CD4-positive, alpha-beta T cell (primary cell): Measurements from ENCODE around the gene NCK1. TPM values are rescaled to one million over a fixed set of nuclear protein-coding genes. Genes with fewer than 3 reads are reported as not detected.

Experiments used
- ATAC-seq: fragments of 200-7000 bp; cut with Tn5 transposase; one replicate; pipeline ENCODE4 v1.10.0; 2022; ENCODE audit warnings: mild to moderate bottlenecking; ENCODE audit not compliant: poor library complexity
- CTCF ChIA-PET: fragments of 350-600 bp; sonication (Branson Sonifier 250); formaldehyde crosslinking; loops from one replicate; lab custom pipeline; 2021; ENCODE audit warnings: antibody characterized with exemption, inconsistent platforms; lab: Charles Lee
- POLR2A ChIA-PET: fragments of 350-600 bp; sonication (Branson Sonifier 250); formaldehyde crosslinking; loops from one replicate; lab custom pipeline; 2021; ENCODE audit warnings: antibody characterized with exemption, inconsistent platforms; lab: Charles Lee
- DNase-seq, 14 experiments: peaks; one replicate each; pipeline ENCODE4 v3.0.0-alpha.2; 2013 to 2020; ENCODE audit warnings: mixed read lengths in 2 of 14
- H3K27ac ChIP-seq, 2 donors: one replicate each; pipeline versions ENCODE4 v1.5.1 to v1.7.0; 2013; ENCODE audit warnings: low read length in 2 of 2, low read depth in 1 of 2, mild to moderate bottlenecking in 1 of 2
- H3K27me3 ChIP-seq, 2 experiments: 1 replicate in 1 of 2; 2 replicates in 1 of 2; pipeline versions ENCODE4 v1.6.1 to v1.7.0; 2013; ENCODE audit warnings: low read length in 2 of 2, control low read depth in 1 of 2, mild to moderate bottlenecking in 1 of 2, moderate library complexity in 1 of 2; ENCODE audit not compliant: insufficient read depth in 2 of 2, control insufficient read depth in 1 of 2
- H3K36me3 ChIP-seq: one replicate; pipeline ENCODE4 v1.6.1; 2013; ENCODE audit warnings: low read length, control low read depth; ENCODE audit not compliant: insufficient read depth
- H3K4me1 ChIP-seq: one replicate; pipeline ENCODE4 v1.6.1; 2013; ENCODE audit warnings: low read length, control low read depth; ENCODE audit not compliant: insufficient read depth
- H3K4me3 ChIP-seq: one replicate; pipeline ENCODE4 v1.5.1; 2013; ENCODE audit warnings: mild to moderate bottlenecking, low read length, moderate library complexity
- H3K9me3 ChIP-seq, 2 experiments: 1 replicate in 1 of 2; 2 replicates in 1 of 2; pipeline versions ENCODE4 v1.6.1 to v1.7.0; 2013; ENCODE audit warnings: low read length in 2 of 2, mild to moderate bottlenecking in 2 of 2, control low read depth in 1 of 2, moderate library complexity in 1 of 2; ENCODE audit not compliant: control insufficient read depth in 1 of 2, insufficient read depth in 1 of 2
- H3K27ac Mint-ChIP-seq: one replicate; pipeline ENCODE4 v1.8.0; 2020; ENCODE audit warnings: mixed read lengths
- H3K27me3 Mint-ChIP-seq: one replicate; pipeline ENCODE4 v1.8.0; 2021; ENCODE audit warnings: mixed read lengths
- H3K36me3 Mint-ChIP-seq: one replicate; pipeline ENCODE4 v1.8.0; 2021; ENCODE audit warnings: low read depth, mixed read lengths
- H3K4me1 Mint-ChIP-seq: one replicate; pipeline ENCODE4 v1.8.0; 2021; ENCODE audit warnings: low read depth, mixed read lengths
- H3K4me3 Mint-ChIP-seq: one replicate; pipeline ENCODE4 v1.8.0; 2020; ENCODE audit warnings: mild to moderate bottlenecking, mixed read lengths
- H3K9me3 Mint-ChIP-seq: one replicate; pipeline ENCODE4 v1.8.0; 2020; ENCODE audit warnings: mixed read lengths
- CTCF ChIP-seq: fragments of 200-600 bp; IDR thresholded peaks from one replicate; pipeline ENCODE4 v1.8.0; 2022; ENCODE audit warnings: antibody characterized with exemption, mild to moderate bottlenecking
- intact Hi-C, 2 experiments: fragments of 100-400 bp; cut with DNase I in 1 of 2; cut with micrococcal nuclease in 1 of 2; formaldehyde crosslinking; loops; one replicate each; pipeline versions ENCODE4 v1.15.1 to v1.9.0; 2023 to 2025; cut with DNase I, micrococcal nuclease
- total RNA-seq, 174 experiments: library from RNA in 2 of 174; stranded (reverse) in 2 of 174; gene quantifications; one replicate each; pipeline ENCODE4 v1.2.3 and lab custom pipeline; 2021 to 2026

The NCK1 gene
- total RNA-seq, 2 experiments from 2014 or later = 52.9 to 55.0 TPM

GRCh38 chr3:136882571-136882970 is 20.6 kb downstream of the NCK1 start:
- ATAC-seq (peak; percentile 74), DNase-seq (peak in 3 of 14 experiments; percentile 34 to 51 (median 38))
- H3K9me3 ChIP-seq = no peaks in the 10 kb centered on the region
- H3K4me1 ChIP-seq = peaks cover 43% of the 10 kb centered on the region
- Mint-ChIP-seq H3K27me3 (no peaks in the 10 kb centered on the region), H3K36me3 (peaks cover 15% of the 10 kb centered on the region), H3K4me1 (peaks cover 87% of the 10 kb centered on the region), H3K4me3 (peak overlapping the region; percentile 36), H3K27ac (peak overlapping the region; percentile 43), H3K9me3 (peaks cover 5% of the 10 kb centered on the region)
- no peaks in the 10 kb centered on the region for H3K36me3 ChIP-seq
- POLR2A ChIA-PET = interaction anchor here (2.1 kb wide), 1 partner anchor 21 kb away, joined by 14 read pairs; the partner anchor contains the start of gene NCK1
- no peak overlapping the region for H3K27ac ChIP-seq
- intact Hi-C loops = no loop called here
- CTCF ChIA-PET = interaction anchor here (0.7 to 1.4 kb wide), 2 partner anchors 13 to 1446 kb away, joined by 3 read pairs; no protein-coding TSS in a partner anchor
- H3K27me3 ChIP-seq = no peaks in the 10 kb centered on the region
- no peak overlapping the region for H3K4me3 ChIP-seq
- TF ChIP-seq CTCF = no peak

GRCh38 chr3:136883967-136884720 is 22.1 kb downstream of the NCK1 start:
- H3K9me3 Mint-ChIP-seq = peaks cover 3% of the 10 kb centered on the region
- CTCF ChIA-PET = interaction anchor here (0.7 to 2.3 kb wide), 4 partner anchors 9 to 132 kb away, joined by 3 to 9 read pairs (median 3); partner anchors contain the start of gene NCK1
- H3K4me1 ChIP-seq = peaks cover 50% of the 10 kb centered on the region
- no peaks in the 10 kb centered on the region for H3K27me3 Mint-ChIP-seq
- H3K4me3 ChIP-seq = no peak overlapping the region
- intact Hi-C loops = loop anchor here in 1 of 2 experiments (2.0 kb wide), 1 partner anchor 21 kb away; the partner anchor contains the start of gene NCK1
- TF ChIP-seq CTCF = no peak
- no peaks in the 10 kb centered on the region for H3K36me3 ChIP-seq
- H3K4me3 Mint-ChIP-seq = peak overlapping the region; percentile 5
- H3K9me3 ChIP-seq = no peaks in the 10 kb centered on the region
- H3K4me1 Mint-ChIP-seq = peaks cover 84% of the 10 kb centered on the region
- H3K27ac Mint-ChIP-seq = peak overlapping the region; percentile 43
- no peak for ATAC-seq
- H3K27me3 ChIP-seq = no peaks in the 10 kb centered on the region
- POLR2A ChIA-PET = interaction anchor here (0.7 to 2.9 kb wide), 4 partner anchors 10 to 26 kb away, joined by 3 to 18 read pairs (median 5); partner anchors contain the start of gene NCK1
- DNase-seq = no peak
- peak overlapping the region in 1 of 2 donors; percentile 25 for H3K27ac ChIP-seq
- H3K36me3 Mint-ChIP-seq = peaks cover 22% of the 10 kb centered on the region

- H3K4me3 Mint-ChIP-seq = peak overlapping the region; percentile 55
- DNase-seq (peak in 3 of 14 experiments; percentile 45 to 75 (median 46)), ATAC-seq (peak; percentile 71)
- H3K9me3 ChIP-seq = peaks cover 0 to 9% of the 10 kb centered on the region in 2 experiments
- peak overlapping the region in 1 of 2 donors; percentile 61 for H3K27ac ChIP-seq
- peak overlapping the region; percentile 21 for H3K4me3 ChIP-seq
- peaks cover 80% of the 10 kb centered on the region for H3K4me1 Mint-ChIP-seq
- no peak for TF ChIP-seq CTCF
- intact Hi-C loops = loop anchor here in 1 of 2 experiments (2.0 to 5.0 kb wide), 2 partner anchors 23 to 37 kb away; partner anchors contain the start of gene NCK1
- H3K27me3 Mint-ChIP-seq = no peaks in the 10 kb centered on the region
- H3K27me3 ChIP-seq = no peaks in the 10 kb centered on the region
- ChIA-PET POLR2A (interaction anchor here (0.7 to 2.9 kb wide), 4 partner anchors 13 to 133 kb away, joined by 3 to 18 read pairs (median 6); partner anchors contain the start of genes NCK1 and STAG1), CTCF (interaction anchor here (0.7 to 2.3 kb wide), 2 partner anchors 15 to 24 kb away, joined by 3 to 9 read pairs; partner anchors contain the start of gene NCK1)
- H3K36me3 Mint-ChIP-seq = peaks cover 27% of the 10 kb centered on the region
- no peaks in the 10 kb centered on the region for H3K36me3 ChIP-seq
- peaks cover 3% of the 10 kb centered on the region for H3K9me3 Mint-ChIP-seq
- H3K27ac Mint-ChIP-seq = peak overlapping the region; percentile 43
- peaks cover 50% of the 10 kb centered on the region for H3K4me1 ChIP-seq
Observed at GRCh38 chr3:136885357-136886213, 23.6 kb downstream of the NCK1 start.
